NCI-H2081 (cell line): ENCODE measurements around the gene TTPAL.
A peak's percentile ranks its signal among the peaks of the same experiment; 100 is the strongest.

Experiments
- DNase-seq, 2 experiments: peaks; one replicate each; lab custom pipeline; 2025; lab: John Stamatoyannopoulos, UW

The TTPAL gene

GRCh38 chr20:44442298-44443070, 33.2 kb upstream of the TTPAL start:
- no peak for DNase-seq

GRCh38 chr20:44445742-44446710, 29.6 kb upstream of the TTPAL start:
- no peak for DNase-seq

GRCh38 chr20:44447827-44448419, 27.8 kb upstream of the TTPAL start:
- DNase-seq, result no peak

- DNase-seq, result no peak
Observed at GRCh38 chr20:44448753-44449546, 26.7 kb upstream of the TTPAL start.

GRCh38 chr20:44449864-44450263, 25.8 kb upstream of the TTPAL start:
- no peak for DNase-seq

GRCh38 chr20:44450281-44450889, 25.3 kb upstream of the TTPAL start:
- no peak for DNase-seq

GRCh38 chr20:44450903-44451450, 24.7 kb upstream of the TTPAL start:
- no peak for DNase-seq

- DNase-seq, result no peak
Observed at GRCh38 chr20:44454306-44454963, 21.2 kb upstream of the TTPAL start.

GRCh38 chr20:44455126-44455525, 20.5 kb upstream of the TTPAL start:
- DNase-seq, result no peak

GRCh38 chr20:44456611-44457010, 19.1 kb upstream of the TTPAL start:
- DNase-seq, result no peak

GRCh38 chr20:44457016-44457415, 18.7 kb upstream of the TTPAL start:
- no peak for DNase-seq

- no peak for DNase-seq
Observed at GRCh38 chr20:44459271-44459670, 16.4 kb upstream of the TTPAL start.

GRCh38 chr20:44460795-44461141, 14.9 kb upstream of the TTPAL start:
- DNase-seq, result peak; percentile 10 to 28

GRCh38 chr20:44461142-44461802, 14.4 kb upstream of the TTPAL start:
- no peak for DNase-seq

GRCh38 chr20:44461803-44462174, 13.9 kb upstream of the TTPAL start:
- DNase-seq, result no peak

GRCh38 chr20:44463466-44463865, 12.2 kb upstream of the TTPAL start:
- DNase-seq, result no peak

- no peak for DNase-seq
Observed at GRCh38 chr20:44464514-44464913, 11.2 kb upstream of the TTPAL start.

- DNase-seq, result no peak
Observed at GRCh38 chr20:44465001-44465560, 10.6 kb upstream of the TTPAL start.

GRCh38 chr20:44467289-44467883, 8.3 kb upstream of the TTPAL start:
- no peak for DNase-seq
